Omental fat pad (tissue), 4 donors: Measurements from ENCODE around the gene CLEC17A. TPM values are rescaled to one million over a fixed set of nuclear protein-coding genes. Genes with fewer than 3 reads are reported as not detected.

Experiments
- ATAC-seq: fragments of 150-250 bp; one replicate; pipeline ENCODE4 v1.9.1; 2016; ENCODE audit warnings: mild to moderate bottlenecking, moderate library complexity; ENCODE audit not compliant: low FRiP score
- DNase-seq: peaks from one replicate; pipeline ENCODE4 v3.0.0-alpha.2; 2019; ENCODE audit warnings: low spot score
- total RNA-seq, 4 donors: library from RNA; depleted of rRNA; stranded (reverse); fragments of >200 nt; gene quantifications; one replicate each; pipeline ENCODE4 v1.1.0, GENCODE V29; 2016
- TF ChIP-seq, protein P1 (sequence below), 3 donors: fragments of 450-650 bp; IDR thresholded peaks; one replicate each; pipeline ENCODE4 v1.5.1; 2016 to 2017; ENCODE audit warnings: antibody characterized with exemption in 3 of 3, mild to moderate bottlenecking in 3 of 3, moderate library complexity in 2 of 3

Gene CLEC17A
- total RNA-seq, 4 donors from 2014 or later, result 0.19 TPM; not detected in 3

DNA sequence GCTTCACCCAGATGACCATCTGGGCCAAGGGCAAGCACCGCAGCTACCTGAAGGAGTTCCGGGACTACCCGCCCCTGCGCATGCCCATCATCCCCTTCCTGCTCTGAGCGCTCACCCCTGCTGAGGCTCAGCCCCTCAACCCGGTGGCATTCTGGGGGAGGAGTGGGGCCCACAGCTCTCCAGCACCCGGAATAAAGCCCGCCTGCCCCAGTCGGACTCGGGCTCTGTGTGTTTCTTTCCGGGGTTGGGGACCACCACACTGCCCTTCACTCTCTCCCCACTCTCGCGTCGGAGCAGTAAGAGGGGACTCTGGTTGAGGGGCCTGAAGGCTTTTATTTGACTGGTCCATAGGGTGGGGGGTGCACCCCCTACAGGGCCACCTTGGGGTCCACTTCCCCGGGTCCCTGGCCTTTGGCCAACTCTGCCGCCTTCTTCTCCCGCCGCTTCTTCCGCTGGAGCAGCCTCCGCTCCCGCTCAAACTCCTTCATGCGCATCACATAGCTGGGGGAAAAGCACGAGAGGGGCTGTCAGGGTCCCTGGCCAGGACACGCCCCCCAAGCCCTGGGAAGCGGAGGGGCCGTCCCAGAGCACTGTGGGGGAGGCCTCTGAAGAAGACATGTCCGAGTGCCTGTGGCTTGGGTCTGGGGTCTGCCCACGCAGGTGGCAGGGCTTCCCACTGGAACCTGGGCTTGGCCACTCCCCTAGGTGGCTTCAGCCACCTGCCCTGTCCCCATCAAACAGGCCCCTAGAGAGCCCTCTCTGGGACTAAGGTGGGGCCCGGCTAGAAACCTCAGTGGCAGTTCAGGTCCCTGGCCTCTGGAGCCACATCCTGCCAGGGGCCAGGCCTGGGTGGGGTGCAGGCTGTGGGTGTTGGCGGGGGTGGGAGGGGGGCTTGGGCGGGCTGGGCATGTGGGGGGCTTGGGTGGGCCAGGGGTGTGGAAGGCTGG, 16.8 kb upstream of the CLEC17A start:
- TF ChIP-seq, protein P1, sequence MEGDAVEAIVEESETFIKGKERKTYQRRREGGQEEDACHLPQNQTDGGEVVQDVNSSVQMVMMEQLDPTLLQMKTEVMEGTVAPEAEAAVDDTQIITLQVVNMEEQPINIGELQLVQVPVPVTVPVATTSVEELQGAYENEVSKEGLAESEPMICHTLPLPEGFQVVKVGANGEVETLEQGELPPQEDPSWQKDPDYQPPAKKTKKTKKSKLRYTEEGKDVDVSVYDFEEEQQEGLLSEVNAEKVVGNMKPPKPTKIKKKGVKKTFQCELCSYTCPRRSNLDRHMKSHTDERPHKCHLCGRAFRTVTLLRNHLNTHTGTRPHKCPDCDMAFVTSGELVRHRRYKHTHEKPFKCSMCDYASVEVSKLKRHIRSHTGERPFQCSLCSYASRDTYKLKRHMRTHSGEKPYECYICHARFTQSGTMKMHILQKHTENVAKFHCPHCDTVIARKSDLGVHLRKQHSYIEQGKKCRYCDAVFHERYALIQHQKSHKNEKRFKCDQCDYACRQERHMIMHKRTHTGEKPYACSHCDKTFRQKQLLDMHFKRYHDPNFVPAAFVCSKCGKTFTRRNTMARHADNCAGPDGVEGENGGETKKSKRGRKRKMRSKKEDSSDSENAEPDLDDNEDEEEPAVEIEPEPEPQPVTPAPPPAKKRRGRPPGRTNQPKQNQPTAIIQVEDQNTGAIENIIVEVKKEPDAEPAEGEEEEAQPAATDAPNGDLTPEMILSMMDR (IDR thresholded peaks at IDR 0.05), result no peak
- DNase-seq (no peak), ATAC-seq (no peak)

DNA sequence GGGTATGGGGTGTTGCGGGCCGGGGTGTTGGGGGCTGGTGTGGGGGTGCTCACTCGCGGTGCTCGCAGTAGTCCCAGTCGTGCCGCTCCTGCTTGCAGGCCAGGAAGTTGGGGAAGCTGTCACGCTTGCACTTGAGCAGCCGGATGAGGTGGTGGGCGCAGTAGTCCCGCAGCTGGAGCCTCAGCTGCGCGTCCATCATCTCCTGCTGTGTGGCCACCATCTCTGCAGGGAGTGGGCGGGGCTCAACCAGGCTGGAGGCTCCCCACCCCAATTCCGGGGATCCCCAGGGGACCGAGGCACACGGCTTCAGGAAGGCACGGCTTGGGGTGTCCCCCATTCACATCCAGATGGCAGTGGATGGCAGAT, 16.2 kb upstream of the CLEC17A start:
- DNase-seq (no peak), ATAC-seq (no peak)
- TF ChIP-seq, protein P1 (IDR thresholded peaks at IDR 0.05), result no peak

DNA sequence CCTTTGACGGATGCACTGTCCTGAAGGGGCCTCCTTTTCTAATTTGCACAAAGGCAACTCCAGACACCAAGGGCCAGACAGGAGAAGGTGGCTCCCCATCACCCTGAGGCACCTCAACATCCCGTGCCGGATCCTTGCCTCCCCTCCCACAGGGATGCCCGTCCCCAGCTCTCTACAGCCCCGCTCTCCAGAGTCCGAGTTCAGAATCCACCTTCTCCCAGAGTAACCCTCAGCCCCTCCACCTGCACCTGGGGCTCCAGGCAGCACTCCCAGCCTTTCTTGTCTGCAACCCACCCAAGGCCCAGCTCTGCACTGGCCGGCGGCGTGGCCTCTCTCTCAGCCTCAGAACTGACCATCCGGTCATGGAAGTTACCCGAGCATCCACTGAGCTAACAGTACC, 15.8 kb upstream of the CLEC17A start:
- TF ChIP-seq, protein P1 (IDR thresholded peaks at IDR 0.05), result no peak

DNA sequence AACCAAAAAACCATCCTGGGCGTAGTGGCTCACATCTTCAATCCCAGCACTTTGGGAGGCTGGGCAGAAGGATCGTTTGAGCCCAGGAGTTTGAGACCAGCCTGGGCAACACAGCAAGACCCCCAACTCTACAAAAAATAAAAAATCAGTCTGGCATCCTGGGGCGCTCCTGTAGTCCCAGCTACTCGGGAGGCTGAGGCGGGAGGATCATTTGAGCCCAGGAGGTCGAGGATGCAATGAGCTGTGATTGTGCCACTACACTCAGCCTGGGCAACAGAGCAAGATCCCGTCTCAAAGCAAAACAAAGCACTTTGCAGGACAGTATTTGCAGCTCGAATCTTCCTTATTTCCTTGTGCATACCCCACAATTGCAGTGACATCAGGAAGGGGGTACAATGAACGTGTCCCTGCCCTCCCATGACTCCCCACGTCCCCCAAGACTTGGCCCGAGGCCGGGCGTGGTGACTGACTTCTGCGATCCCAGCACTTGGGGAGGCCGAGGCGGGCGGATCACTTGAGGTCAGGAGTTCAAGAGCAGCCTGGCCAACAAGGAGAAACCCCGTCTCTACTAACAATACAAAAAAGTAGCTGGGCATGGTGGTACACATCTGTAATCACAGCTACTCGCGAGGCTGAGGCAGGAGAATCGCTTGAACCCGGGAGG, 11.9 kb upstream of the CLEC17A start:
- TF ChIP-seq, protein P1 (IDR thresholded peaks at IDR 0.05), result no peak
- DNase-seq, result no peak
- ATAC-seq, result no peak

More for the DNA sequence above, 15.8 kb upstream of the CLEC17A start:
- DNase-seq (no peak), ATAC-seq (no peak)

DNA sequence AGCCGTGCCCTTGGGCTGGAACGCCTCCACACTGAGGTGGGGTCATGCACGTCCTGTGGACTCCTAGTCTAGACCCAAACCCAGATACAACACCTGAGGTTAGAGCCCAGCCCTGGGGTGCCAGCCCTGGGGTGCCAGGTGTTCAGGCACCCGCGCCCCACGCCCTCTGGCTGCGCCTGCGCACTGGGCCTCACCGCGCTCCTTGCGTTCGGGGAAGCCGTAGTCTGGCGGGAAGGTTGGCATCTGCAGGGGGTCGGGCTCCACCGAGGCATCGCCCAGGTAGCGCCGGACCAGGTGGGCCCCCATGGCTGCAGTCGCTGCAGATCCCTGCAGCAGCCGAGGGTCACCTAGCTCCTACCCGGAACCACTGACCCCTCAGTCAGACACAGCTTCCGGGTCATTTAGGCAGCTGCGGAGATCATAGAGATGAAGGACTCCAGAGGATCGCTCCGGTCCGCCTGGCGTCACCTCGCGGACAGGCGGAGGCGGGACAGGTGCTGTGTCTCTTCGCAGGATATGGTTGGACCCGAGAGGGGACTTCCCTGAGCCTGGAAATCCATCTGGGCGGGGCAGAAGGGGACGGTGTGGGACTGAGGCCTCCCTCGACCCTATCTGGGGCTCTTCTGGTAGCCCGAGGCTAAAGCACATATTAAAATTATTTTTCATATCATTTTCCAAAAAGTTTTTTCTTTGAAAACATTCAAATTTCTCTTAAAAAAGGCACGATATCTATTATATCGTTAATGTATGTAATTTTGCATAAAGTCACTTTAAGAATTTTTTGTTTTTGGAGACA, 11.0 kb upstream of the CLEC17A start, which contains the start of gene NDUFB7:
Gene NDUFB7, minus strand, starts transcription at position 372 of the 796 bp plus-strand sequence. Its CDS starts 66 bp downstream, at position 306.
- TF ChIP-seq, protein P1 (IDR thresholded peaks at IDR 0.05), result no peak
- DNase-seq (peak; percentile 63), ATAC-seq (peak; percentile 95)

DNA sequence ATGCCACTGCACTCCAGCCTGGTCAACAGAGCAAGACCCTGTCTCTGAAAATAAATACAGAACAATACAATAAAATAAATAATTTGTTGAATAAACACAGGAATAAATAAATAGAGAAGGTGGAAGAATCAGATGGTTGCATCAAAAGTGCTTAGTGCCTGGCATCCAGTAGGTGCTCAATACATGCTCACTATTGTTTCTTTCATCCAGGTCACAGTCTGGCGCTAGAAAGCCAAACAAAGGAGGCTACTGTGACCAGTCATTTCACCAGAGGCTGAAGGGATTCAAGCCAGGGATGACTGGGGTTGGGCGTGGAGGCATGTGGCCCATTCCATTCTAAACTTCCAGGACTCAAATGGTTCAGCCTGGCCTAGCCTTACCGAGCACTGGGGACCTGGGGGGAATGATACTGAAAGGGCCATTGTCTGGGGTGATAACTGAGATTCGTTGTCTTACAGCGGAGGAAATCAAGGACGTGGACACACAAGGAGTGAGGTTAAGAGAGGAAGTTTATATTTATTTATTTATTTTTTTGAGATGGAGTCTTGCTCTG, 7.4 kb upstream of the CLEC17A start:
- ATAC-seq (no peak), DNase-seq (no peak)
- TF ChIP-seq, protein P1 (IDR thresholded peaks at IDR 0.05), result no peak
